GM12891 (cell line): Measurements from ENCODE around the gene MGA.

Experiments used
- DNase-seq: peaks from one replicate; pipeline ENCODE4 v3.0.0; 2011; ENCODE audit warnings: low spot score; ENCODE audit not compliant: insufficient read length
- FAIRE-seq: peaks from 2 replicates; lab custom pipeline; 2011; peaks lifted over from hg19 to GRCh38; lab: Jason Lieb, UNC
- PAX5 ChIP-seq: IDR thresholded peaks from 2 replicates; pipeline ENCODE4 v1.6.1; 2011; ENCODE audit warnings: low read length, moderate library complexity, mild to moderate bottlenecking; ENCODE audit not compliant: insufficient read depth, severe bottlenecking
- POLR2A ChIP-seq: IDR thresholded peaks from 2 replicates; pipeline ENCODE4 v1.6.1; 2011; ENCODE audit warnings: low read depth, low read length, control low read depth
- POLR2AphosphoS5 ChIP-seq: IDR thresholded peaks from 2 replicates; pipeline ENCODE4 v1.6.1; 2011; ENCODE audit warnings: low read depth, low read length, control low read depth
- POU2F2 ChIP-seq: IDR thresholded peaks from 2 replicates; pipeline ENCODE4 v1.6.1; 2011; ENCODE audit warnings: low read depth, mild to moderate bottlenecking, control low read depth, low read length, moderate library complexity
- SPI1 ChIP-seq: IDR thresholded peaks from 2 replicates; pipeline ENCODE4 v1.6.1; 2011; ENCODE audit warnings: low read depth, low read length, control low read depth
- TAF1 ChIP-seq: IDR thresholded peaks from 2 replicates; pipeline ENCODE4 v1.6.1; 2011; ENCODE audit warnings: low read depth, low read length, control low read depth

Gene MGA

DNA sequence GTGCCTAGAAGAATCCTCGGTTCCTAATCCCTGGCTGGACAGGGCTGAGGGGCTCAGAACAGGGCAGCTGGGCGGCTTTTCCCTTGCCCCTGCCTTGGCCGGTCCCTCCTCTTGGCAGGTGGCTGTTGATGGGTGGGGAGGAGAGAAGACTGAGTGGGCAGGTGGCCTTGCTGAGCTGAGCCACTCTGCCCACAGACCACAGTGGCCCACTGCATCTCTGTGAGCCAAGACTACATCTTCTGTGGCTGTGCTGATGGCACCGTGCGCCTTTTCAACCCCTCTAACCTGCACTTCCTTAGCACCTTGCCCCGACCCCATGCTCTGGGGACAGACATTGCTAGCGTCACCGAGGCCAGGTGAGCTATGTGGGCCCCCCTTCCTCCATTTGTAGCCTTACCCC, 153.2 kb downstream of the MGA start:
- DNase-seq, result no peak
- no peak for FAIRE-seq
- TF ChIP-seq POU2F2 (no peak), SPI1 (no peak), POLR2AphosphoS5 (no peak), POLR2A (no peak), TAF1 (no peak), PAX5 (no peak)

- DNase-seq (no peak), FAIRE-seq (no peak)
- TF ChIP-seq POU2F2 (no peak), TAF1 (no peak), POLR2AphosphoS5 (no peak), SPI1 (no peak), POLR2A (no peak), PAX5 (no peak)
Observed at GRCh38 chr15:41814534-41814933, 154.3 kb downstream of the MGA start.

GRCh38 chr15:41816788-41817187, 156.6 kb downstream of the MGA start:
- FAIRE-seq (no peak), DNase-seq (no peak)
- TF ChIP-seq TAF1, result no peak
- TF ChIP-seq SPI1, result no peak
- no peak for TF ChIP-seq POU2F2
- no peak for TF ChIP-seq POLR2AphosphoS5
- TF ChIP-seq POLR2A, result no peak
- TF ChIP-seq PAX5, result no peak

DNA sequence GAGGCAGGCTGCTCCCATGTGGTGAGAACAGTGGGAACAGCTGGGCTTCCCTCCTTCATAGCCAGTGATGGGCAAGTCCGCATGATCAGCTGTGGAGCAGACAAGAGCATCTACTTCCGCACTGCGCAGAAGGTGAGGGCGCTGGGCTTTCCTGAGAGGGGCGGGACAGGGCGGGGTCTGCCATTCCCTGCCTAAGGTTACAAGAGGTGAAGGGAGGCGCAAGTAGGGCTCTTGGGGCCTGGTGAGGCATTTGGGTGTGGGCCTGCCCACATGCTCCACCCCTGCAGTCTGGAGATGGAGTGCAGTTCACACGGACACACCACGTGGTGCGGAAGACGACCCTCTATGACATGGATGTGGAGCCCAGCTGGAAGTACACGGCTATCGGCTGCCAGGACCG, 157.1 kb downstream of the MGA start:
- TF ChIP-seq POU2F2, result no peak
- TF ChIP-seq POLR2A, result no peak
- no peak for TF ChIP-seq TAF1
- TF ChIP-seq SPI1, result no peak
- TF ChIP-seq PAX5, result no peak
- TF ChIP-seq POLR2AphosphoS5, result no peak
- DNase-seq (no peak), FAIRE-seq (no peak)

GRCh38 chr15:41817781-41818180, 157.6 kb downstream of the MGA start:
- TF ChIP-seq POLR2AphosphoS5 (no peak), POU2F2 (no peak), TAF1 (no peak), SPI1 (no peak), PAX5 (no peak)
- DNase-seq (no peak), FAIRE-seq (no peak)

GRCh38 chr15:41819455-41820050, 159.3 kb downstream of the MGA start:
- DNase-seq (no peak), FAIRE-seq (no peak)
- TF ChIP-seq POLR2A (no peak), POU2F2 (no peak), POLR2AphosphoS5 (no peak), SPI1 (no peak)

- DNase-seq (no peak), FAIRE-seq (no peak)
- TF ChIP-seq PAX5, result no peak
Observed at GRCh38 chr15:41820791-41821423, 160.7 kb downstream of the MGA start.

- DNase-seq, result no peak
- TF ChIP-seq POLR2A (no peak), SPI1 (no peak), POU2F2 (no peak), POLR2AphosphoS5 (no peak), TAF1 (no peak), PAX5 (no peak)
- no peak for FAIRE-seq
Observed at GRCh38 chr15:41821831-41822230, 161.6 kb downstream of the MGA start.

DNA sequence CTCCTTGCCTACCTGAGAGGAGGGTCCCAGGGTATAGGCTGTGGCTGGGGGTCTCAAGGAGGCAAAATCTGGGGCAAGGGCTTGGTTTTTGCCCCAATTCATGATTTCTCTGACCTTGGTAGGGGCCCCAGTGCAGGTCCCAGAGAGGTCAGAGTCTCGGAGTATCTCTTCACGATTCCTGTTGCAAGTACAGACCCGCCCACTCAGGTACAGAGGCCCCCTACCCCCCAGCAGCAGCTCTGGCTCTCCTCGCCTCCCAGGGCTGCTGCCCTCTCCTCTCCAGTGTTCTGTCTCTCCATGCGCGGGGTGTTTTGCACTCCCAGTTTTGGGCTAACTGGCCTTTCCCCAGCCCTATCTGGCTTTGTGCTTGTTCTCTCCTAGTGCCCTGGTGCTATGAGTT, 162.3 kb downstream of the MGA start:
- FAIRE-seq, result no peak
- TF ChIP-seq POU2F2 (no peak), PAX5 (no peak), SPI1 (no peak), POLR2AphosphoS5 (no peak), TAF1 (no peak), POLR2A (no peak)

More for the DNA sequence above, 162.3 kb downstream of the MGA start:
- DNase-seq, result no peak
